Adrenal gland (tissue), 5 donors: Measurements from ENCODE around the gene WDR91.

Experiments
- CTCF ChIP-seq, 6 experiments: fragments of 450-650 bp in 4 of 6; fragments of 200-600 bp in 2 of 6; sonication (generic) in 1 of 6; IDR thresholded peaks; 1 replicate in 5 of 6; 2 replicates in 1 of 6; pipeline versions ENCODE4 v1.5.1 to v1.8.0; 2016 to 2021; ENCODE audit warnings: antibody characterized with exemption in 6 of 6, mild to moderate bottlenecking in 2 of 6, moderate library complexity in 1 of 6
- POLR2A ChIP-seq, 2 donors: fragments of 450-650 bp; IDR thresholded peaks; one replicate each; pipeline ENCODE4 v1.6.1; 2017; ENCODE audit warnings: antibody characterized with exemption in 2 of 2, mild to moderate bottlenecking in 2 of 2, moderate library complexity in 1 of 2
- donor health status: DM: no; HTN: no; CAD: no.

- TF ChIP-seq CTCF (IDR thresholded peaks at IDR 0.05) = no peak
- no peak for TF ChIP-seq POLR2A (IDR thresholded peaks at IDR 0.05)
Measured at GRCh38 chr7:135178364-135178763, 33.0 kb downstream of the WDR91 start.
